ENCODE results near the gene PDE4D.

GRCh38 chr5:59149271-59149670 lies 744.3 kb downstream of the PDE4D start:
- TF ChIP-seq POLR2AphosphoS5 (IDR thresholded peaks at IDR 0.05; ENCODE audit: low read depth, low read length) (no peak), POLR2A (IDR thresholded peaks at IDR 0.05; ENCODE audit: low read depth, low read length) (no peak), TAF1 (IDR thresholded peaks at IDR 0.05; ENCODE audit: borderline replicate concordance, low read depth, low read length) (no peak)
